A549 (cell line): ENCODE measurements around the gene NPAS1. TPM values are rescaled to one million over a fixed set of nuclear protein-coding genes. Genes with fewer than 3 reads are reported as not detected.

Experiments used
- ATAC-seq, 2 experiments: fragments of 200-7000 bp in 1 of 2; fragments of >200 bp in 1 of 2; cut with Nextera tagmentation in 1 of 2; cut with Tn5 transposase in 1 of 2; 3 replicates each; pipeline versions ENCODE4 v1.8.0 to v1.9.1; 2018 to 2020; ENCODE audit warnings: mild to moderate bottlenecking in 1 of 2, moderate library complexity in 1 of 2
- CTCF ChIA-PET: fragments of 300-600 bp; sonication (Branson Sonifier 250); formaldehyde crosslinking; extraction: SDS; loops from one replicate; lab custom pipeline; 2021; ENCODE audit warnings: antibody characterized with exemption, inconsistent platforms; lab: Yijun Ruan, JAX
- POLR2A ChIA-PET: fragments of 350-600 bp; formaldehyde crosslinking; extraction: SDS; loops from one replicate; lab custom pipeline; 2021; ENCODE audit warnings: antibody characterized with exemption, inconsistent platforms; lab: Yijun Ruan, JAX
- DNase-seq, 2 experiments: peaks; one replicate each; pipeline versions ENCODE4 v3.0.0 to v3.0.0-alpha.2; 2011 to 2016; ENCODE audit warnings: low read depth in 1 of 2, low spot score in 1 of 2
- FAIRE-seq: peaks from 2 replicates; lab custom pipeline; 2011; peaks lifted over from hg19 to GRCh38; lab: Jason Lieb, UNC
- H3K27ac ChIP-seq, 2 experiments: fragments of >200 bp; sonication (Bioruptor Twin); formaldehyde crosslinking; 3 replicates each; pipeline ENCODE4 v1.5.1; 2016 to 2017
- H3K4me1 ChIP-seq: fragments of >200 bp; sonication (Bioruptor Twin); formaldehyde crosslinking; 3 replicates; pipeline ENCODE4 v1.6.1; 2016
- H3K4me2 ChIP-seq: fragments of >200 bp; sonication (Bioruptor Twin); formaldehyde crosslinking; 3 replicates; pipeline ENCODE4 v1.6.1; 2016
- H3K4me3 ChIP-seq: fragments of >200 bp; sonication (Bioruptor Twin); formaldehyde crosslinking; 3 replicates; pipeline ENCODE4 v1.5.1; 2016
- H3K9me3 ChIP-seq: fragments of >200 bp; sonication (Bioruptor Twin); formaldehyde crosslinking; 3 replicates; pipeline ENCODE4 v1.6.1; 2016
- BHLHE40 ChIP-seq: IDR thresholded peaks from 2 replicates; pipeline ENCODE4 v1.6.1; 2012; ENCODE audit warnings: low read depth, low read length, inconsistent platforms
- CBX2 ChIP-seq: fragments of 200-600 bp; sonication (generic); IDR thresholded peaks from 2 replicates; pipeline ENCODE4 v1.6.1; 2016; ENCODE audit warnings: low read depth, mild to moderate bottlenecking, borderline replicate concordance
- EHMT2 ChIP-seq: fragments of 200-600 bp; sonication (generic); IDR thresholded peaks from 2 replicates; pipeline ENCODE4 v1.6.1; 2016; ENCODE audit warnings: antibody characterized with exemption, low read depth, mild to moderate bottlenecking, moderate library complexity
- EP300 ChIP-seq, 2 experiments: fragments of >200 bp; sonication (Bioruptor Twin); formaldehyde crosslinking; IDR thresholded peaks; 2 replicates in 1 of 2; 3 replicates in 1 of 2; pipeline ENCODE4 v1.6.1; 2016 to 2017
- ESRRA ChIP-seq: fragments of 150-350 bp; IDR thresholded peaks from 2 replicates; pipeline ENCODE4 v1.6.1; 2014; ENCODE audit warnings: mild to moderate bottlenecking, low read length, borderline replicate concordance
- HDAC2 ChIP-seq: fragments of 200-600 bp; sonication (generic); IDR thresholded peaks from 2 replicates; pipeline ENCODE4 v1.6.1; 2016
- HEYL ChIP-seq: fragments of 250-450 bp; sonication (Bioruptor Pico); IDR thresholded peaks from 2 replicates; pipeline ENCODE4 v1.8.0; 2021; ENCODE audit warnings: mild to moderate bottlenecking, moderate library complexity
- HOXB5 ChIP-seq: fragments of 250-450 bp; sonication (Bioruptor Pico); IDR thresholded peaks from 2 replicates; pipeline ENCODE4 v1.5.0; 2020; ENCODE audit warnings: mild to moderate bottlenecking, moderate library complexity
- MAZ ChIP-seq: fragments of 150-350 bp; IDR thresholded peaks from 2 replicates; pipeline ENCODE4 v1.6.1; 2014; ENCODE audit warnings: antibody characterized with exemption, low read depth, low read length, borderline replicate concordance
- MYC ChIP-seq: IDR thresholded peaks from 2 replicates; pipeline ENCODE4 v1.6.1; 2012; ENCODE audit warnings: mild to moderate bottlenecking, inconsistent platforms, low read length, improper control_type of control experiment, borderline replicate concordance
- NFE2L2 ChIP-seq: fragments of 150-350 bp; conservative IDR thresholded peaks from 2 replicates; pipeline ENCODE4 v1.6.1; 2014; ENCODE audit warnings: low read length
- NPAS2 ChIP-seq: fragments of 250-450 bp; sonication (Bioruptor Pico); IDR thresholded peaks from 2 replicates; pipeline ENCODE4 v1.8.0; 2022; ENCODE audit warnings: mild to moderate bottlenecking, moderate library complexity, borderline replicate concordance
- RAD21 ChIP-seq, 2 experiments: fragments of >200 bp in 1 of 2; sonication (Bioruptor Twin) in 1 of 2; formaldehyde crosslinking in 1 of 2; IDR thresholded peaks in 1 of 2; conservative IDR thresholded peaks in 1 of 2; 2 replicates in 1 of 2; 3 replicates in 1 of 2; pipeline ENCODE4 v1.6.1; 2012 to 2018; ENCODE audit warnings: inconsistent platforms in 1 of 2
- RARB ChIP-seq: fragments of 250-450 bp; sonication (Bioruptor Pico); IDR thresholded peaks from 2 replicates; pipeline ENCODE4 v1.8.0; 2021; ENCODE audit warnings: mild to moderate bottlenecking, moderate library complexity
- SMC3 ChIP-seq: fragments of >200 bp; sonication (Bioruptor Twin); formaldehyde crosslinking; IDR thresholded peaks from 3 replicates; pipeline ENCODE4 v1.6.1; 2018; ENCODE audit warnings: inconsistent platforms
- ZC3H11A ChIP-seq: fragments of 450-650 bp; IDR thresholded peaks from 2 replicates; pipeline ENCODE4 v1.6.1; 2014; ENCODE audit warnings: antibody characterized with exemption, mild to moderate bottlenecking
- WGBS: methylation state at CpG from one replicate; pipeline ENCODE4 v1.1.6; 2017; ENCODE audit errors: missing lambda C conversion rate; 5-methylcytosine and 5-hydroxymethylcytosine counted together
- polyA plus RNA-seq, 4 experiments: library from polyadenylated mRNA; depleted of rRNA in 3 of 4; stranded (reverse); fragments of >200 nt; fragmentation: RNase III in 1 of 4; extraction: RNeasy Plus Mini Kit Qiagen cat#74134 plus additional on column Dnase treatment in 1 of 4; gene quantifications; 2 replicates in 3 of 4; 3 replicates in 1 of 4; pipeline ENCODE4 v1.2.3, GENCODE V29; 2011 to 2017
- TF ChIP-seq, protein P1 (sequence below): IDR thresholded peaks from 2 replicates; pipeline ENCODE4 v1.6.1; 2012
- TF ChIP-seq, protein P2 (sequence below): fragments of 250-450 bp; sonication (Bioruptor Pico); IDR thresholded peaks from 2 replicates; pipeline ENCODE4 v1.5.0; 2021; ENCODE audit warnings: mild to moderate bottlenecking, moderate library complexity, borderline replicate concordance
- TF ChIP-seq, protein P3 (sequence below): fragments of >200 bp; sonication (Bioruptor Twin); formaldehyde crosslinking; IDR thresholded peaks from 2 replicates; pipeline ENCODE4 v1.6.1; 2016
- TF ChIP-seq, protein P4 (sequence below): IDR thresholded peaks from 2 replicates; pipeline ENCODE4 v1.6.1; 2012; ENCODE audit warnings: low read depth, borderline replicate concordance
- TF ChIP-seq, protein P5 (sequence below): fragments of >200 bp; sonication (Bioruptor Twin); formaldehyde crosslinking; IDR thresholded peaks from 3 replicates; pipeline ENCODE4 v1.5.1; 2016

NPAS1 gene
- polyA plus RNA-seq, 2 of the 4 experiments (the other 2 are of a cell fraction): 1.5 to 2.3 TPM

DNA sequence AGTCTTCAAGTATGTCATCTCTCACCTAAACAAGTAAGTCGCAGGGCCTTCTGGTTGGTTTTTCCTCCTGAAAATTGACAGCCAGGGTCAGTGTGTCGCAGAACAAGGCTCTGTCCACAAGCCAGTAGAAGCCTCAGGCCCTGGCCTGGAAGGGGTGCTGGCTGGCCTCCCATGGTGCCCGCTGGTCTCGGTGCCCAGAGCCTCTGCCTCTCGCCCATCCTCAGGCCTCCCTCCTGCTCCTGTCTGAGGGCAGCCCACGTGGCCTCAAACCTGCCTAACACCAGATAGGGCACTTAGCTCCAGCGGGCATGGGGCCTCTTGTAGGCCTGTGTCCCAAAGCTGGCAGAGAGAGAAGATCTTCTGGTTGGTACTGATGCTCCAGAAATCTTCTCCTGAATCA is 20.3 kb upstream of the NPAS1 start:
- no peak for FAIRE-seq
- POLR2A ChIA-PET: no interaction called here
- Histone ChIP-seq H3K4me1 (peaks cover 4% of the 10 kb centered on the region; the same call in 1 of the 3 replicates), H3K9me3 (no peaks in the 10 kb centered on the region), H3K4me2 (no peak overlapping the region), H3K4me3 (no peak overlapping the region), H3K27ac (no peak overlapping the region)
- no peak for ATAC-seq
- TF ChIP-seq EP300 (IDR thresholded peaks at IDR 0.05) (no peak), NPAS2 (no peak), BHLHE40 (no peak), RAD21 (conservative IDR thresholded peaks at IDR 0.05 in 1 of 2, IDR thresholded peaks at IDR 0.05 in 1 of 2) (no peak), HEYL (no peak), RARB (CRISPR knock-in tag) (no peak)
- TF ChIP-seq, protein P1, sequence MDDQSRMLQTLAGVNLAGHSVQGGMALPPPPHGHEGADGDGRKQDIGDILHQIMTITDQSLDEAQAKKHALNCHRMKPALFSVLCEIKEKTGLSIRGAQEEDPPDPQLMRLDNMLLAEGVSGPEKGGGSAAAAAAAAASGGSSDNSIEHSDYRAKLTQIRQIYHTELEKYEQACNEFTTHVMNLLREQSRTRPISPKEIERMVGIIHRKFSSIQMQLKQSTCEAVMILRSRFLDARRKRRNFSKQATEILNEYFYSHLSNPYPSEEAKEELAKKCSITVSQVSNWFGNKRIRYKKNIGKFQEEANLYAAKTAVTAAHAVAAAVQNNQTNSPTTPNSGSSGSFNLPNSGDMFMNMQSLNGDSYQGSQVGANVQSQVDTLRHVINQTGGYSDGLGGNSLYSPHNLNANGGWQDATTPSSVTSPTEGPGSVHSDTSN: no peak
- CTCF ChIA-PET: interaction anchor here (2.0 to 10.3 kb wide), 4 partner anchors 7 to 248 kb away, joined by 5 to 156 read pairs (median 48); partner anchors contain the start of gene ARHGAP35
- no peak for DNase-seq
- WGBS: 89% methylated on average over 7 of the region's 7 CpGs

DNA sequence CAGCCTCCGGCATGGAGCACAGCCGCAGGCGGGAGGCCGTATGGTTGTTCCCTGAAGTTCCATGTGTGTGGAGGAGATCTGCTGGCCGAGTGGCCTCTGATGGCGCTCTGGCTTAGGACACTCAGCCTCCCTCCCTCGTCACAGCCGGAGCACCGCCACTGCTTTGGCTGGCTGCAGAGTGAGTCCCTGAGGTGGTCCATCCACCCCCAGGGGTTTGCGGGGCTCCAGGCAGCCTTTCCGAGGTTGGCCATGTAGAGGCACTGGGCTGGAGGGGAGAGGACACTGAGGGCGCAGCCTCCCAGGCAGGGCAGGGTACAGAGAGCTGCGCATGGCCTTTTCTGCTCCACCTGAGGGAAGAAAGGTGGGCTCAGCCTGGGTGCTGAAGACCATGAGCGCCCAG is 19.8 kb upstream of the NPAS1 start:
- ChIA-PET CTCF (interaction anchor here (2.0 to 10.3 kb wide), 6 partner anchors 8 to 249 kb away, joined by 5 to 156 read pairs (median 48); partner anchors contain the start of gene ARHGAP35), POLR2A (no interaction called here)
- Histone ChIP-seq H3K4me1 (peaks cover 4% of the 10 kb centered on the region; the same call in 1 of the 3 replicates), H3K9me3 (no peaks in the 10 kb centered on the region), H3K27ac (no peak overlapping the region), H3K4me2 (no peak overlapping the region), H3K4me3 (no peak overlapping the region)
- WGBS: 95% methylated on average over 12 of the region's 14 CpGs
- TF ChIP-seq HOXB5 (CRISPR knock-in tag): no peak
- TF ChIP-seq HDAC2: no peak
- TF ChIP-seq EP300 (IDR thresholded peaks at IDR 0.05): no peak
- TF ChIP-seq, protein P2, sequence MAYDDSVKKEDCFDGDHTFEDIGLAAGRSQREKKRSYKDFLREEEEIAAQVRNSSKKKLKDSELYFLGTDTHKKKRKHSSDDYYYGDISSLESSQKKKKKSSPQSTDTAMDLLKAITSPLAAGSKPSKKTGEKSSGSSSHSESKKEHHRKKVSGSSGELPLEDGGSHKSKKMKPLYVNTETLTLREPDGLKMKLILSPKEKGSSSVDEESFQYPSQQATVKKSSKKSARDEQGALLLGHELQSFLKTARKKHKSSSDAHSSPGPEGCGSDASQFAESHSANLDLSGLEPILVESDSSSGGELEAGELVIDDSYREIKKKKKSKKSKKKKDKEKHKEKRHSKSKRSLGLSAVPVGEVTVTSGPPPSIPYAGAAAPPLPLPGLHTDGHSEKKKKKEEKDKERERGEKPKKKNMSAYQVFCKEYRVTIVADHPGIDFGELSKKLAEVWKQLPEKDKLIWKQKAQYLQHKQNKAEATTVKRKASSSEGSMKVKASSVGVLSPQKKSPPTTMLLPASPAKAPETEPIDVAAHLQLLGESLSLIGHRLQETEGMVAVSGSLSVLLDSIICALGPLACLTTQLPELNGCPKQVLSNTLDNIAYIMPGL (CRISPR knock-in tag): no peak
- no peak for TF ChIP-seq ESRRA
- TF ChIP-seq ZC3H11A: no peak
- TF ChIP-seq, protein P3, sequence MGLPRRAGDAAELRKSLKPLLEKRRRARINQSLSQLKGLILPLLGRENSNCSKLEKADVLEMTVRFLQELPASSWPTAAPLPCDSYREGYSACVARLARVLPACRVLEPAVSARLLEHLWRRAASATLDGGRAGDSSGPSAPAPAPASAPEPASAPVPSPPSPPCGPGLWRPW: no peak
- TF ChIP-seq HEYL: no peak
- no peak for TF ChIP-seq CBX2
- TF ChIP-seq MAZ: no peak
- TF ChIP-seq, protein P1: no peak
- no peak for TF ChIP-seq NFE2L2
- FAIRE-seq: no peak
- ATAC-seq: no peak
- DNase-seq: no peak

DNA sequence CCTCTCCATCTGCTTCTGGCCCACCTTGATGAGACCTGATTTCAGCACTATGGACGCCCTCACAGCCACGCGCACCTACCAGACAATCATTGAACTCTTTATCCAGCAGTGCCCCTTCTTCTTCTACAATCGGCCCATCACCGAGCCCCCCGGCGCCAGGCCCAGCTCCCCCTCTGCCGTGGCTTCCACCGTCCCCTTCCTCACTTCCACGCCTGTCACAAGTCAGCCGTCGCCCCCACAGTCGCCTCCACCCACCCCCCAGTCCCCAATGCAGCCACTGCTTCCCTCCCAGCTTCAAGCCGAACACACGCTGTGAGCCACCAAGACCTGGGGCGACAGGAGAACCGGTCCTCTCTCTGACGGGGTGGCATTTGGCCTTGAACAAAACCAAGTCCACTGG is 19.3 kb upstream of the NPAS1 start:
- ChIA-PET POLR2A (no interaction called here), CTCF (interaction anchor here (2.0 to 10.3 kb wide), 6 partner anchors 8 to 249 kb away, joined by 5 to 156 read pairs (median 48); partner anchors contain the start of gene ARHGAP35)
- DNase-seq (no peak), FAIRE-seq (no peak), ATAC-seq (no peak)
- H3K4me1 ChIP-seq: peaks cover 4% of the 10 kb centered on the region; the same call in 1 of the 3 replicates
- H3K27ac ChIP-seq: no peak overlapping the region
- H3K9me3 ChIP-seq: no peaks in the 10 kb centered on the region
- H3K4me2 ChIP-seq: no peak overlapping the region
- 91% methylated on average over 12 of the region's 18 CpGs for WGBS
- H3K4me3 ChIP-seq: no peak overlapping the region
- no peak for TF ChIP-seq SMC3
- TF ChIP-seq HDAC2: no peak
- TF ChIP-seq, protein P4, sequence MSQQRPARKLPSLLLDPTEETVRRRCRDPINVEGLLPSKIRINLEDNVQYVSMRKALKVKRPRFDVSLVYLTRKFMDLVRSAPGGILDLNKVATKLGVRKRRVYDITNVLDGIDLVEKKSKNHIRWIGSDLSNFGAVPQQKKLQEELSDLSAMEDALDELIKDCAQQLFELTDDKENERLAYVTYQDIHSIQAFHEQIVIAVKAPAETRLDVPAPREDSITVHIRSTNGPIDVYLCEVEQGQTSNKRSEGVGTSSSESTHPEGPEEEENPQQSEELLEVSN: no peak
- TF ChIP-seq MYC: no peak
- no peak for TF ChIP-seq EHMT2
- TF ChIP-seq, protein P1: no peak
- no peak for TF ChIP-seq RAD21 (conservative IDR thresholded peaks at IDR 0.05 in 1 of 2, IDR thresholded peaks at IDR 0.05 in 1 of 2)
- TF ChIP-seq, protein P5, sequence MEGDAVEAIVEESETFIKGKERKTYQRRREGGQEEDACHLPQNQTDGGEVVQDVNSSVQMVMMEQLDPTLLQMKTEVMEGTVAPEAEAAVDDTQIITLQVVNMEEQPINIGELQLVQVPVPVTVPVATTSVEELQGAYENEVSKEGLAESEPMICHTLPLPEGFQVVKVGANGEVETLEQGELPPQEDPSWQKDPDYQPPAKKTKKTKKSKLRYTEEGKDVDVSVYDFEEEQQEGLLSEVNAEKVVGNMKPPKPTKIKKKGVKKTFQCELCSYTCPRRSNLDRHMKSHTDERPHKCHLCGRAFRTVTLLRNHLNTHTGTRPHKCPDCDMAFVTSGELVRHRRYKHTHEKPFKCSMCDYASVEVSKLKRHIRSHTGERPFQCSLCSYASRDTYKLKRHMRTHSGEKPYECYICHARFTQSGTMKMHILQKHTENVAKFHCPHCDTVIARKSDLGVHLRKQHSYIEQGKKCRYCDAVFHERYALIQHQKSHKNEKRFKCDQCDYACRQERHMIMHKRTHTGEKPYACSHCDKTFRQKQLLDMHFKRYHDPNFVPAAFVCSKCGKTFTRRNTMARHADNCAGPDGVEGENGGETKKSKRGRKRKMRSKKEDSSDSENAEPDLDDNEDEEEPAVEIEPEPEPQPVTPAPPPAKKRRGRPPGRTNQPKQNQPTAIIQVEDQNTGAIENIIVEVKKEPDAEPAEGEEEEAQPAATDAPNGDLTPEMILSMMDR: no peak
